ENCODE results near the gene MAML3. TPM values are rescaled to one million over a fixed set of nuclear protein-coding genes. Genes with fewer than 3 reads are reported as not detected.

MAML3 gene
- total RNA-seq, 1 experiment from 2014 or later: 0.89 TPM

DNA sequence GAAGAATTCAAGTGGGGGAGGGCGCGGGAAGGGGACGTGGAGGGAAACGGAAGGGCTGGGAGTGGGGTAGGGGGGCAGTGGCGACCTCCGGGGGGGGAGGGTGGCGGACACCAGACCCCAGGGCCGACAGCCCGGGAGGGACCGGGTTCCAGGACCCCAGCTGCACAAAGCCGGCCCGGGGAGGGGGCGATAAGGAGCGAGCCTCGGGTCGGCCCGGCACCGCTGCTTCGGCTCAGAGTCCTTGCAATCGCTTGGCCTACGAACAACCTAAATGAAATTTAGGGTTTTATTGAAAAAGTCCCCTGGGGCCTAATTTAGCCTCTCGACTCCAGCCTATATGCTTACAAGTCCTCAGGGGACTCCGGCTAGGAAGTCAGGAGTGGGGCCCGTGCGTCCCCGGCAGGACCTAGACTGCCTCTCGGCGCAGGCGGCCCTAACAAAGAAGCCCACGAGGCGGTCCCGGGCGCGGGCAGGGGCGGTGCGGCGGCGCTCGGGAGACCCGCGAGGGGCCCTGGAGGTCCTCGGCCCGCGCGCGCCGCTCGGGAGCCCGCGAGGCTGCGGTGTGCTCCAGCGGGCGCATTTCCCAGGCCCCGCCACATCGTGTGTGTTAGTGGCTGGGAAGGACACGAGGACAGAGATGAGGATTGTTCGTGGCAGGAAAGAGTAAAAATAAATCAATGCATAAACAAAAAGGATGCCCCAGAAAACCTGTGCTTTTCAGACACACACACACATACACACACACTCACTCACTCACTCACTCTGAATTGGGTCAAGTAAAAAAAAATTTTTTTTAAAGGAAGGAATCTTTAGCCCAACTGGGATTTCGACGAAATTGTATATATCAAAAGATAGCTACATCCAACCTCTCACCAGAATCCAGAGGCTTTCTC lies 418.4 kb downstream of the MAML3 start:
- no peaks in the 10 kb centered on the region for H3K27me3 Mint-ChIP-seq (ENCODE audit: insufficient read depth, unreplicated experiment)
- H3K4me3 Mint-ChIP-seq (ENCODE audit: unreplicated experiment): no peak overlapping the region
- H3K36me3 Mint-ChIP-seq (ENCODE audit: insufficient read depth, unreplicated experiment): no peaks in the 10 kb centered on the region
- peaks cover 12% of the 10 kb centered on the region for H3K4me1 Mint-ChIP-seq (ENCODE audit: insufficient read depth, unreplicated experiment)
- no peak for DNase-seq (ENCODE audit: unreplicated experiment)
- ChIA-PET POLR2A (interaction anchor here (0.6 to 1.9 kb wide), 3 partner anchors 70 to 415 kb away, joined by 3 to 7 read pairs (median 4); partner anchors contain the start of gene MGST2), CTCF (interaction anchor here (0.8 to 1.3 kb wide), 5 partner anchors 9 to 518 kb away, joined by 3 to 7 read pairs (median 3); no protein-coding TSS in a partner anchor)
- intact Hi-C loops (cut with micrococcal nuclease): loop anchor here (2.0 to 10.0 kb wide), 3 partner anchors 249 to 592 kb away; no protein-coding TSS in a partner anchor
- TF ChIP-seq, protein P1, sequence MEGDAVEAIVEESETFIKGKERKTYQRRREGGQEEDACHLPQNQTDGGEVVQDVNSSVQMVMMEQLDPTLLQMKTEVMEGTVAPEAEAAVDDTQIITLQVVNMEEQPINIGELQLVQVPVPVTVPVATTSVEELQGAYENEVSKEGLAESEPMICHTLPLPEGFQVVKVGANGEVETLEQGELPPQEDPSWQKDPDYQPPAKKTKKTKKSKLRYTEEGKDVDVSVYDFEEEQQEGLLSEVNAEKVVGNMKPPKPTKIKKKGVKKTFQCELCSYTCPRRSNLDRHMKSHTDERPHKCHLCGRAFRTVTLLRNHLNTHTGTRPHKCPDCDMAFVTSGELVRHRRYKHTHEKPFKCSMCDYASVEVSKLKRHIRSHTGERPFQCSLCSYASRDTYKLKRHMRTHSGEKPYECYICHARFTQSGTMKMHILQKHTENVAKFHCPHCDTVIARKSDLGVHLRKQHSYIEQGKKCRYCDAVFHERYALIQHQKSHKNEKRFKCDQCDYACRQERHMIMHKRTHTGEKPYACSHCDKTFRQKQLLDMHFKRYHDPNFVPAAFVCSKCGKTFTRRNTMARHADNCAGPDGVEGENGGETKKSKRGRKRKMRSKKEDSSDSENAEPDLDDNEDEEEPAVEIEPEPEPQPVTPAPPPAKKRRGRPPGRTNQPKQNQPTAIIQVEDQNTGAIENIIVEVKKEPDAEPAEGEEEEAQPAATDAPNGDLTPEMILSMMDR (IDR thresholded peaks at IDR 0.05; ENCODE audit: unreplicated experiment): no peak
- no TSS peak for BruUV-seq (replicated peaks)
- H3K9me3 Mint-ChIP-seq (ENCODE audit: unreplicated experiment): no peaks in the 10 kb centered on the region
- no peak overlapping the region for H3K27ac Mint-ChIP-seq (ENCODE audit: low read depth, unreplicated experiment)

DNA sequence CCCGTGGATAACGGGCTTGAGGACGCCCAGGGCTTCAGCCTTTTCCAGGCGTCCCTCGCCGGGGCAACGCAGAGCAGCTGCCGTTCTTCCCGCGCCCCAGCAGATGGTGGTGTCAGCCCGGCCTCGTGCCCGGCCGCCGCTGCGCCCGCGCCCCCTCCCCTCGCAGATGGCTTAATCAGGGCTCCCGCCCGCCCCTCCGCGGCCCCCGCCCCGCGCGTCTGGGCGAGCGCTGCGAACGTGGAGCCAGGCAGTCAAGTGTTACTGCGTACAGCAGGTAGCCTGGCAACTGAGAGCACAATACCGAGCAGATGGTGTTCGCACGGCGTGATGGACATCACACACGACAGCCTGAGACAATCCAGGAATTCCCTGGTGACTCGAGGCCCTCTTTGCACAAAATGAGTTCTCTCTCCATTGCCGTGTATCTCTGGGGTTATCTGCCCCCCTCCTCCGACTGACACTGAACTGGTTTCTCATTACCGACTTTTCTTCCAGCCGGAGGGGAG lies 419.1 kb downstream of the MAML3 start:
- ChIA-PET POLR2A (interaction anchor here (0.6 to 1.9 kb wide), 3 partner anchors 16 to 518 kb away, joined by 3 to 9 read pairs (median 8); no protein-coding TSS in a partner anchor), CTCF (interaction anchor here (0.7 to 2.0 kb wide), 6 partner anchors 11 to 1120 kb away, joined by 3 to 12 read pairs (median 4); no protein-coding TSS in a partner anchor)
- Mint-ChIP-seq H3K4me3 (ENCODE audit: unreplicated experiment) (peak overlapping the region; percentile 28), H3K36me3 (ENCODE audit: insufficient read depth, unreplicated experiment) (no peaks in the 10 kb centered on the region), H3K4me1 (ENCODE audit: insufficient read depth, unreplicated experiment) (peaks cover 6% of the 10 kb centered on the region), H3K27ac (ENCODE audit: low read depth, unreplicated experiment) (no peak overlapping the region), H3K27me3 (ENCODE audit: insufficient read depth, unreplicated experiment) (no peaks in the 10 kb centered on the region), H3K9me3 (ENCODE audit: unreplicated experiment) (no peaks in the 10 kb centered on the region)
- DNase-seq (ENCODE audit: unreplicated experiment): peak; percentile 35
- intact Hi-C loops (cut with micrococcal nuclease): loop anchor here (2.0 to 10.0 kb wide), 4 partner anchors 250 to 592 kb away; partner anchors contain the start of gene MAML3
- TF ChIP-seq, protein P1 (IDR thresholded peaks at IDR 0.05; ENCODE audit: unreplicated experiment): peak; percentile 52
- BruUV-seq (replicated peaks): no TSS peak

DNA sequence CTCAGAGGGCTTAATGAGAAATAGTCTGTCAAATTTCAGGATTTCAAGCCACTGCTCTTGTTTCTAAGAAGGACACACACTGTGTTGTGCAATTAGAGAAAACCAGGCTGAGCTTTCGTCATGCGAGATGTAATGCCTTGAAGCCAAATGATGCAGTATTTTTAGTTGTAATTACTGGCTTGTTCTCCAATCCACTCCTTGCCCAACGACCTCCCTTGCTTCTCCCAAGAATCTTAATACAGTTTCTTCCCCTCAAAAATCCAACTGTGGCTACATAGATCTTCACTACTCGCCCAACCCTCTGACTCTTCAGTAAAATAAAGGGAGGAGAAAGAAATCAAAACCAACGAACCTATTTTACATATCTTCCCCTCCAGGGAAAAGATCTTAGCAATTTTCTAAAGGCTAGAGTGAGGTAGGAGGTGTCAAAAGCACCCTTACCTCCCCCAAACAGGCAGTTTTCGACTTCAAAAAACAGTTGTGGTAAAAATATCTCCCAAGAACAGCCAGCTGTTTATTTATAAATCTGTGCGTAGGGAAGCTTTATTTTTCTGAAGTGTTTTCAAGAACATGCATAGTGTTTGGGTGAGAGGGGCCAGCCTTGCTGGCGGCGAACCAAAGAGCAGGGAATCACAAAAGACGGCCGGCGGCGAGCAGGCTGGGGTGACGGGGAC lies 419.6 kb downstream of the MAML3 start:
- no TSS peak for BruUV-seq (replicated peaks)
- no peaks in the 10 kb centered on the region for H3K27me3 Mint-ChIP-seq (ENCODE audit: insufficient read depth, unreplicated experiment)
- H3K36me3 Mint-ChIP-seq (ENCODE audit: insufficient read depth, unreplicated experiment): no peaks in the 10 kb centered on the region
- H3K4me1 Mint-ChIP-seq (ENCODE audit: insufficient read depth, unreplicated experiment): peaks cover 6% of the 10 kb centered on the region
- no peaks in the 10 kb centered on the region for H3K9me3 Mint-ChIP-seq (ENCODE audit: unreplicated experiment)
- ChIA-PET CTCF (interaction anchor here (0.6 to 2.0 kb wide), 14 partner anchors 10 to 1120 kb away, joined by 3 to 12 read pairs (median 4); no protein-coding TSS in a partner anchor), POLR2A (interaction anchor here (0.6 to 2.4 kb wide), 4 partner anchors 15 to 519 kb away, joined by 3 to 13 read pairs (median 8); partner anchors contain the start of gene MAML3)
- peak; percentile 70 for DNase-seq (ENCODE audit: unreplicated experiment)
- H3K27ac Mint-ChIP-seq (ENCODE audit: low read depth, unreplicated experiment): no peak overlapping the region
- TF ChIP-seq, protein P1 (IDR thresholded peaks at IDR 0.05; ENCODE audit: unreplicated experiment): no peak
- intact Hi-C loops (cut with micrococcal nuclease): loop anchor here (2.0 to 10.0 kb wide), 3 partner anchors 250 to 518 kb away; partner anchors contain the start of gene MAML3
- H3K4me3 Mint-ChIP-seq (ENCODE audit: unreplicated experiment): peak overlapping the region; percentile 28
